Muscle of leg (tissue), 9 donors: ENCODE measurements around the gene SLC6A20. TPM values are rescaled to one million over a fixed set of nuclear protein-coding genes. Genes with fewer than 3 reads are reported as not detected.

ENCODE experiments used
- polyA plus RNA-seq, 8 donors: library from polyadenylated mRNA; unstranded; fragments of 120-200 nt; gene quantifications; one replicate each; pipeline versions ENCODE4 v1.2.1 to v1.2.3, GENCODE V29; 2013; ENCODE audit warnings: inconsistent platforms in 1 of 8, low replicate concordance in 1 of 8; ENCODE audit not compliant: insufficient read length in 8 of 8, insufficient read depth in 1 of 8
- total RNA-seq: library from RNA; stranded (reverse); fragments of 120-200 nt; gene quantifications from one replicate; pipeline ENCODE4 v1.2.4, GENCODE V29; 2013

SLC6A20 gene
- total and polyA plus RNA-seq, 9 donors: 0.09 to 8.4 (median 0.28) TPM

Other genes starting within 250 kb of the SLC6A20 start
- gene LIMD1, start 201.8 kb downstream of the SLC6A20 start, total RNA-seq: 21.6 TPM
- gene LIMD1, start 201.8 kb downstream of the SLC6A20 start, polyA plus RNA-seq: 10 to 100 TPM; 18.8 to 30.1 (median 23.4) TPM
- gene SACM1L, start 107.1 kb downstream of the SLC6A20 start, total RNA-seq: 24.4 TPM
- gene SACM1L, start 107.1 kb downstream of the SLC6A20 start, polyA plus RNA-seq: 10 to 100 TPM; 24.8 to 32.5 (median 27.2) TPM
- 15.6 TPM for gene LZTFL1, start 45.6 kb upstream of the SLC6A20 start, total RNA-seq
- 10 to 100 TPM; 13.3 to 19.9 (median 15.8) TPM for gene LZTFL1, start 45.6 kb upstream of the SLC6A20 start, polyA plus RNA-seq
- 0.09 TPM for gene CCR9, start 90.0 kb upstream of the SLC6A20 start, total RNA-seq
- not detected for gene CCR9, start 90.0 kb upstream of the SLC6A20 start, polyA plus RNA-seq
- 0.04 TPM for gene CXCR6, start 146.9 kb upstream of the SLC6A20 start, total RNA-seq
- under 1 TPM; 0.12 to 0.40 (median 0.24) TPM for gene CXCR6, start 146.9 kb upstream of the SLC6A20 start, polyA plus RNA-seq
- gene FYCO1, start 199.3 kb upstream of the SLC6A20 start, total RNA-seq: 18.6 TPM
- gene FYCO1, start 199.3 kb upstream of the SLC6A20 start, polyA plus RNA-seq: 10 to 100 TPM; 22.7 to 33.6 (median 25.6) TPM
- gene XCR1, start 230.9 kb upstream of the SLC6A20 start, total RNA-seq: 0.18 TPM
- under 1 TPM; 0.08 to 0.60 (median 0.13) TPM for gene XCR1, start 230.9 kb upstream of the SLC6A20 start, polyA plus RNA-seq